Diencephalon (tissue), 1 donor: ENCODE measurements around the gene NT5DC1. TPM values are rescaled to one million over a fixed set of nuclear protein-coding genes. Genes with fewer than 3 reads are reported as not detected.

Source experiments
- total RNA-seq: library from RNA; depleted of rRNA; stranded (reverse); fragments of >200 nt; gene quantifications from one replicate; pipeline ENCODE4 v1.2.3, GENCODE V29; 2014

The NT5DC1 gene
- total RNA-seq = 6.5 TPM

GRCh38 chr6:116100419-116101301 is at the start of gene NT5DC1:
Gene NT5DC1 (plus strand): TSS chr6:116100853. CDS start chr6:116100931, 78 bp downstream.

DNA sequence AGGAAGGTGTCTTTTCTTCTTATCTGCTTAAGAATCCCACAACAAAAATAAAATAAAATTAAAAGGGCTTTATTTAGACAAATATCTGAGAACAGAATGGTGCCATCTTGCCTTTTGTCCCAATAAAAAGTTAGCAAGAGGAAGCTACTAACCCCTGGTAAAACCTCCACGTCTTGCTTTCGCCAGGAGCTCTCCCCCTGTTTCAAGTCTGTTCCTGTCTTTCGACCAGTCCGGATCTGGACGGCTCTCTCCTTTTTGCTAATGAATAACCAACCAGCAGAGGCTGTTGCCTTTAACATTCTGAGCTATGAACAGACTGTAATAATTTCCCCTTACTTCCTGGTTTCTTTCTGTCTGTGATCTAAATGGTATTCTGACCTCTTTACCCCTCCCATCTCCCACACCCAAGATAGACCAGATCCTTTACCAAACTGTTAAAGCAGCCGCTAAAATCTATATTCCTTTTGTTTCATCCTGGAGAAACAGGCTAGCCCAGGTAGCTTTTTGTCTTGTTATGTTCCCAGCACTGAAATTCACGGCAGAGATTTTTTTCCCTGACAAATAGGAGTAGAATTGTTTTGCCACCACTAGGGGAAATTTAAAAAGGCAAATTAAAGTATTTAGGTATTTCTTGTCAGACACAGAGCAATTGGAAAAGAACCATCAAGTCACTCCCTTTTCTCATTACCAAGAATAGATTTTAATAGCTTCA is 39.9 kb upstream of the NT5DC1 start, which contains the start of gene FRK:
FRK (minus strand) TSS at position 320 of the 712 bp plus-strand sequence. CDS start 580 bp downstream, outside the sequence.

DNA sequence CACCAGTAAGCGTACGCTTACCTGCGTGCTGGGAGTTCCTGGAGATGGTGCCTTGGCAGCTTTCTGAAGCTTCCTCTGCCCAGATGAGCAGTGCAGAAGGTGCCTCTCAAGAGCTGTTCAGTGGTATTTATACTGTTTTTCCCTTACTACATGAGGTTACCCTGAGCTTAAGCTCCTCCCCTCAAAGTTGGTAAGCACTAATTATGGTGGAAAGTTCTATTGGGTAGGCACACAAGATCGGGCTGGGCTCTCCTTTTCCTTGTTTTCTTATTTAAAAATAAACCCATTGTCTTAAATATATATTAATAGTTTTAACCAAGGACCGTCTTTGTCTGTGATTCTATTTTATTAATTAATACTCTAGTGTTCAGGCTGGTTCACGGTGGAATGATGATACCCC is 25.4 kb downstream of the NT5DC1 start, which contains the start of gene COL10A1:
COL10A1 (minus strand) TSS at position 101 of the 400 bp plus-strand sequence. CDS start 640 bp downstream, outside the sequence.

GRCh38 chr6:116253505-116254296 is 153.0 kb downstream of the NT5DC1 start, which contains the start of gene TSPYL4:
Gene TSPYL4 (minus strand): TSS chr6:116254075. CDS start chr6:116254008, 67 bp downstream.

GRCh38 chr6:116279232-116280160 is 178.8 kb downstream of the NT5DC1 start, which contains the start of gene TSPYL1:
Gene TSPYL1 (minus strand): TSS chr6:116279930. CDS start chr6:116279830, 100 bp downstream.

Other genes starting within 250 kb of the NT5DC1 start
- gene FRK, start 40.0 kb upstream of the NT5DC1 start, total RNA-seq = 0.92 TPM
- not detected for gene COL10A1, start 25.3 kb downstream of the NT5DC1 start, total RNA-seq
- 104 TPM for gene TSPYL4, start 153.2 kb downstream of the NT5DC1 start, total RNA-seq
- 176 TPM for gene TSPYL1, start 179.1 kb downstream of the NT5DC1 start, total RNA-seq